Vagina (tissue), 2 donors: ENCODE data around the gene HAUS7.

Source experiments
- POLR2A ChIP-seq, 2 donors: fragments of 450-650 bp; IDR thresholded peaks; one replicate each; pipeline ENCODE4 v1.6.1; 2017; ENCODE audit warnings: antibody characterized with exemption in 2 of 2, mild to moderate bottlenecking in 2 of 2, moderate library complexity in 2 of 2
- TF ChIP-seq, protein P1 (sequence below), 3 experiments: fragments of 450-650 bp in 2 of 3; fragments of 200-600 bp in 1 of 3; sonication (generic) in 1 of 3; IDR thresholded peaks; one replicate each; pipeline ENCODE4 v1.5.1; 2017 to 2019; ENCODE audit warnings: antibody characterized with exemption in 3 of 3, mild to moderate bottlenecking in 2 of 3, moderate library complexity in 2 of 3

DNA sequence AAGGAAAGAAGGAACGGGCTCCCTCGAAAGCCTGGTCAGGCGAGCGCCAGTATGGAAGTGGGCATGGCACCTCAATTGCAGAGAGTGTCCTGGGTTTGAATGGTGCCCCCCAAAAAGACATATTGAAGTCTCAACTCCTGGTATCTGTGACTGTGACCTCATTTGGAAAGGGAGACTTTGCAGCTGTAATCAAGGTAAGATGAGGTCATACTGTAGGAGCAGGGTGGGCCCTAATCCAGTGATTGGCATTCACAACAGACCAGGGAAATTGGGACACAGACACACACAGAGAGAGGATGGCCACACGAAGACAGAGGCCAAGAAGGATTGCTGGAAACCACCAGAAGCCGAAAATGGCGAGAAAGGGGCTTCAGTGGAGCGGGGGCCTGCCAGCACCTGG lies 52.7 kb downstream of the HAUS7 start:
- TF ChIP-seq, protein P1, sequence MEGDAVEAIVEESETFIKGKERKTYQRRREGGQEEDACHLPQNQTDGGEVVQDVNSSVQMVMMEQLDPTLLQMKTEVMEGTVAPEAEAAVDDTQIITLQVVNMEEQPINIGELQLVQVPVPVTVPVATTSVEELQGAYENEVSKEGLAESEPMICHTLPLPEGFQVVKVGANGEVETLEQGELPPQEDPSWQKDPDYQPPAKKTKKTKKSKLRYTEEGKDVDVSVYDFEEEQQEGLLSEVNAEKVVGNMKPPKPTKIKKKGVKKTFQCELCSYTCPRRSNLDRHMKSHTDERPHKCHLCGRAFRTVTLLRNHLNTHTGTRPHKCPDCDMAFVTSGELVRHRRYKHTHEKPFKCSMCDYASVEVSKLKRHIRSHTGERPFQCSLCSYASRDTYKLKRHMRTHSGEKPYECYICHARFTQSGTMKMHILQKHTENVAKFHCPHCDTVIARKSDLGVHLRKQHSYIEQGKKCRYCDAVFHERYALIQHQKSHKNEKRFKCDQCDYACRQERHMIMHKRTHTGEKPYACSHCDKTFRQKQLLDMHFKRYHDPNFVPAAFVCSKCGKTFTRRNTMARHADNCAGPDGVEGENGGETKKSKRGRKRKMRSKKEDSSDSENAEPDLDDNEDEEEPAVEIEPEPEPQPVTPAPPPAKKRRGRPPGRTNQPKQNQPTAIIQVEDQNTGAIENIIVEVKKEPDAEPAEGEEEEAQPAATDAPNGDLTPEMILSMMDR (IDR thresholded peaks at IDR 0.05), result no peak
- no peak for TF ChIP-seq POLR2A (IDR thresholded peaks at IDR 0.05)
